NCI-H446 treated with DMSO at 0.1 percent for 48 hours (cell line): ENCODE data around the gene CIRBP.

ENCODE experiments used
- DNase-seq: peaks from one replicate; lab custom pipeline; 2025; lab: John Stamatoyannopoulos, UW

The CIRBP gene

GRCh38 chr19:1255186-1256161 is 13.7 kb upstream of the CIRBP start:
- no peak for DNase-seq

- no peak for DNase-seq
Measured at GRCh38 chr19:1256646-1257474, 12.3 kb upstream of the CIRBP start.

GRCh38 chr19:1257475-1258162 is 11.5 kb upstream of the CIRBP start:
- DNase-seq = no peak

GRCh38 chr19:1258163-1258492 is 11.0 kb upstream of the CIRBP start:
- DNase-seq = no peak

- no peak for DNase-seq
Measured at GRCh38 chr19:1258707-1259205, 10.4 kb upstream of the CIRBP start.

- no peak for DNase-seq
Measured at GRCh38 chr19:1259206-1259875, 9.8 kb upstream of the CIRBP start.

GRCh38 chr19:1259876-1260748 is 9.0 kb upstream of the CIRBP start:
- no peak for DNase-seq

- DNase-seq = peak; percentile 93
Measured at GRCh38 chr19:1260749-1261537, 8.2 kb upstream of the CIRBP start.

GRCh38 chr19:1261538-1261797 is 7.7 kb upstream of the CIRBP start:
- no peak for DNase-seq

- no peak for DNase-seq
Measured at GRCh38 chr19:1261798-1262622, 7.1 kb upstream of the CIRBP start.

GRCh38 chr19:1262623-1263123 is 6.5 kb upstream of the CIRBP start:
- DNase-seq = no peak

- no peak for DNase-seq
Measured at GRCh38 chr19:1263188-1263587, 5.9 kb upstream of the CIRBP start.

GRCh38 chr19:1264801-1265614 is 4.1 kb upstream of the CIRBP start:
- no peak for DNase-seq

GRCh38 chr19:1265615-1266128 is 3.5 kb upstream of the CIRBP start:
- no peak for DNase-seq

GRCh38 chr19:1266129-1266915 is 2.8 kb upstream of the CIRBP start:
- DNase-seq = peak; percentile 40

- no peak for DNase-seq
Measured at GRCh38 chr19:1266916-1267476, 2.1 kb upstream of the CIRBP start.
